HG03159 (cell line): ENCODE measurements around the gene RCAN2.
A peak's percentile ranks its signal among the peaks of the same experiment; 100 is the strongest.
"Not testable (repeated sequence)": the region's sequence is repeated elsewhere in the genome, so short reads cannot be mapped to it uniquely, and the experiment has no call there.

Experiments used
- ATAC-seq: cut with Tn5 transposase; IDR thresholded peaks from one replicate; pipeline ENCODE4 v1.9.1; 2021; ENCODE audit warnings: mild to moderate bottlenecking, moderate library complexity; ENCODE audit not compliant: unreplicated experiment

RCAN2 gene

DNA sequence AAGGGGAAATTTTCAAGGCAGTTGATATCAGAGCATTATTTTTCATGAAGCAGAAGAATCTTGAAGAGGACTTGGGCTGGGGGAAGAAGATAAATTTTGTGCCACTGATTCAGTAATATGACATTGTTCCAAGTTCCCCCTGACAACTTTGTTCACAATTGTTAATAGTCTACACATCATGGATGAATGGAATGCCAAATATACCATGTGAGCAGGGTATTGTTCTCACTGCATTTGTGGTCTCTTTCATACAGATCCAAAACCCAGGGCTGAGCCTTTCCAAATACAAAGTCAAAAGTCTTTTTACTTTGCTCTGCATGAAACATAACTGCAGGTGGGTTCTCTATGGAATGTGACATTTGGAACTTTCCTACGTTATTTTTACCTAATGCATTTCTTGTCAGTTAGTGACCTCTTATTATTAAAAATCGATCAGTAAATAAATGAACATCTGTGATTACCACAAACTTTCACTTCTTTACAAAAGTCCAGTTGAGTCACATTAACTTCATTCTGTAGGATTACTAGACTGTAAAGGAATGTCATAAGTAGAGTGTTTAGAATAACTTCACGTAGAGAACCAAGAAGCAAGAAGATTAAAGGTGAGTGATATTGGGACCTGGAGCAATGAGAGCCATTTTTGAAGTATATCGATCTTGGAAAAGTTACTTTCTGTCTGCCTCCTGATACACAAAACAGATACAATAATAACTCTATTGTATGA is 100.9 kb downstream of the RCAN2 start:
- ATAC-seq = no peak

DNA sequence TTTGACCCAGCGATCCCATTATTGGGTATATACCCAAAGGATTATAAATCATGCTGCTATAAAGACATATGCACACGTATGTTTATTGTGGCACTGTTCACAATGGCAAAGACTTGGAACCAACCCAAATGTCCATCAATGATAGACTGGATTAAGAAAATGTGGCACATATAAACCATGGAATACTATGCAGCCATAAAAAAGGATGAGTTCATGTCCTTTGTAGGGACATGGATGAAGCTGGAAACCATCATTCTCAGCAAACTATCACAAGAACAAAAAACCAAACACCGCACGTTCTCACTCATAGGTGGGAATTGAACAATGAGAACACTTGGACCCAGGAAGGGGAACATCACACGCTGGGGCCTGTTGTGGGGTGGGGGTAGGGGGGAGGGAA is 103.5 kb downstream of the RCAN2 start:
- ATAC-seq = not testable (repeated sequence)

DNA sequence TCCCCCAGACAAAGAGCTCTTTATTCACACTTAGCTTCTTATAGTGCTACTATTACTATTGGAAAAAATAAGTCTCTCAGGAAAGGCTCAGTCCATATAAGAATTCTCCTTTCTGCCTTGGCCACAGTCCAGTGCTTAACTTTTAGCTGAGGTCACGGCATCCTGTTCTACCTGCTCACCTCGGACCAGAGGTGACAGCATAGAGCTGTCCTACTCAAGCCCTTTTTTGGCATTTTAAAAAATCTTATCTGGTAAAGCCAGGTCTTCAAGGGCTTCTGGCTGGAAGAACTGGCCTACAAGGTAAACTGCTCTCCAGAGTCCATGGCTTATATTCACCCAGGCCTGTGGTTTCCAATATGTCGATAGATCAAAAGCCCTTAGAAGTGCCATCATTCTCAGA is 109.7 kb downstream of the RCAN2 start:
- no peak for ATAC-seq

DNA sequence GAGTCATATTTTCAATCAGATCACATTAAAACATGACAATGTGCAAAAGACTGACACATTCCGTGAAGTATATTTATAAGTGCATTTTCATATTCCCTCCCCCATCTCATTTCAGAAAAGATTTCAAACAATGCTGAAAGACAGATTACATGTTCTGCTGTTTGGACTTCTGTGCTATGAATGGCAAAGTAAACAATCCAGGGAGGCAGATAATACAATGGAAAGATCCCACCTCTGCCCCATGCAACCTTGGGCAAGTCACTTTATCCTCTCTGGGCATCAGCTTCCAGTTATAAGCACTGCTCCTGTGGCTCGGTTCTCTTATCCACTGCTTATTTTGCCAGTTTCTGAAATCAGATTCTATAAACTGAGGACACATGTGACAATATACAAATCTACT is 110.2 kb downstream of the RCAN2 start:
- ATAC-seq = no peak

DNA sequence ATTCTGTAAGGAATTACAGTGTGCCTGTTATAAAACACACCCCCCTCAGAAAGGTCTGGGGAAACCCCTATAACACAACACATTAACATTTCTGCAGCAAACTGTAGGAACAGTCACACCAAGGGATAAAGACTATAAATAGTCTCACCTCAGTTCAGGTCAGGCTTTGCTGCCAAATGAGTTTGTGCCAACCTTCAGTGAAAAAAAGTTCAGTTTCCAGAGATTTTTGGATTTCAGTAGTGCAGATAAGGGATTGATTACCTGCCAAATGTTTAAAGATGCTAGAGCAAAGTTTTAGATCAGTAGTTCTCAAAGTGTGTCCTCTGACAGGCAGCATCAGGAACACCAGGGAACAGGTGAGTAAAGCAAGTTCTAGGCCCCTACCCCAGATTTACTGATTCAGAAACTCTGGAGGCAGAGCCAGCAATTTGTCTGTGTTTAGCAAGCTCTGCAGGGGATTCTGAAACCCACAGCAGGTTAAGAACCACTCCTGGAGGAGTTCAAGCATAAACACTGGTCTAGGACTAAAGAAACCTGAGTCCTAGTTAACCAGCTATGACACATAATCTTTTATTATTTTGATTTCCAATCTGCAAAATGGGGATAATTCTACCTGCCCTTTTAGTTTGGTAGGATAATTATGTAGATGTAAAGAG is 111.0 kb downstream of the RCAN2 start:
- no peak for ATAC-seq

DNA sequence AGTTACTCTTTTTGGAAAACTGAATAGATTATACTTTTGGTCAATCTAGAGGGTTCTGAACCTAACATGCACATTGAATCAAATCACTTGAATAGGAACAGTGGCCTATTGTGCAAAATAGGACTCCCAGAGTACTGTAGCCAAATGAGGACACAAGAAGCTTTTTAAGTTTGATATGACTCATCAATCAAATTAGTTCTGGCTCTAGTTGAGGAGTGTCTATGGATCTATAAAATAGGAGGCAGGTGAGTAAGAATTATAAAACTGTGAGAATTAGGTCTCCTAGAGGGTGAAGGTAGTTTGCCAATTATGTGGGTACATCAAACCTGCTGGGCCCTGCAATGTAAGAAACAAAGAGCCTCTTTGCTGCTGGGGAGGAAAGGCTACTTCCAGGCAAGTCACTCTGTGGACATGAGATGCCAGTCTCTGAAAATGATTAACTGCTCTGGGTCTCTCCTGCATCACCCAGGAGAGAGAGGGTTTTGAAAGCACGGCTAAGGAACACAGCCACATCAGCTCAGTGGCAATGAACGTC is 112.3 kb downstream of the RCAN2 start:
- ATAC-seq = no peak

DNA sequence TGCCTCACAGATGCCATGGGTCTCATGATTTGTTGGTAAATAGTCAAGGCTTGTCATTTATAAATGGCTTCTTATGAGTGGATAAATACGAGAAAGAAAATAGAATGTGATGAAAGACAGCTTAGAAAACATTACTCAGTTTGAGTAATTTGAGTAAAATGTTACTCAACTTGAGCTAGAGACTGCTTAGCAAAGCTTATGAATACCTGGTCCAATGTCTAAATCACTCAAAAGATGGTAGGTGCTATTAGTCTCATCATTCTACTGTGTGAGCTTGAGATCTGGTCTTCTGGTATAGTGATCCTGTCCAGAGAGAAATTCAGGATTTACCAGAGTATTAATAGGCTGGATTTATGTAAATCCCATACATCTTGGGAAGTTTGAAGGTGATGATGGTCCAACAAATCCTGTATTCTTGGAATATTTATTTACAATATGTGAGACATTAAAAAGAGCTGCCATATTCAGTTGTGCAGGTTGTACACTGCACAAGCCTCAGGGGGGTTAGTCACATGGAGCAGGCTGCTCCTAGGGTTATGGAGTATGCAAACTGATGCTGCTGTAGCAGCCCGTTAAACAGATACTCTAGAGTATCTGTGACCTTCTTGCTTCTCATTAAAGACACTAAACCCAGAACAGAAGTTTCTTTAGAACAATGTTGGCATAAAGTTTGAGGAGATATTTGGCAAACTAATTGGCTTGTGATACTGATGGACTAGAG is 112.9 kb downstream of the RCAN2 start:
- no peak for ATAC-seq

DNA sequence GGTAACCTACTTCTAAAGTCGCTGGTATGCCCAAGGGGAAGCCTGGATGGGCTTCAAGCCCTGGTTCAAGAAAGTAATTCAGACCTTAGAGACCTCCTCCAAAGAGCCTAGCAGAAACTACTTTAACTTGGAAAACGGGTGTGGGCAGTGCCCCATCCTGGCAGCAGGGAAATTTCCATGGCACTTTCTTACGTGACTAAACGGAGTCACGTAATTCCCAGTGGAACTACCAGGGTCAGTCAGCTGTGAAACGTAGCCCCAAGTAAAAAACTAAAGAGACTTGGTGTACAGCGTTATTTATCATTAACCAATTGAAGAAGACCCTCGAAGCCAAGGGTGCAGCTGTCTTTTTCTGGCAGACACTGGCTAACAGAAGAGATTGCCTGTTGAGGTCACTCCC is 114.0 kb downstream of the RCAN2 start:
- ATAC-seq = no peak

DNA sequence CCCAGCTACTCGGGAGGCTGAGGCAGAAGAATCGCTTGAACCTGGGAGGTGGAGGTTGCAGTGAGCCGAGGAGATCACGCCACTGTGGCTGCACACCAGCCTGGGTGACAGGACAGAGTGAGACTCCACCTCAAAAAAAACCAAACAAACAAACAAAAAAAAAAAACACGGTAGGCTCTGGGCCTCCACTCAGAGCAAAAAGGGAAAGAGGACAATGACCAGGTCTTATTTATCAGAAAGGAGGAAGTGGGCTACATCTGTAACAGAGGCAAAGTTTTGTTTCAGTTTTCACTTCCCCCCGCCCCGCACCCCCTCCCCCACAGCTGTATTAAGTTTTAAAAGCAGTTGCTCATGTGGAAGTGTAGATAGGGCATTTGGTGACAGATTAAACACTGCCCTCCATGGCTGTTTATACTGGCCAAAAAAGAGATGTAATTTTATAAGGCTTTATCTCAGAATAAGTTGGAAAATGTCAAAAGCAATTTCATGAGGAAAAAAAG is 114.6 kb downstream of the RCAN2 start:
- ATAC-seq = peak; percentile 97

DNA sequence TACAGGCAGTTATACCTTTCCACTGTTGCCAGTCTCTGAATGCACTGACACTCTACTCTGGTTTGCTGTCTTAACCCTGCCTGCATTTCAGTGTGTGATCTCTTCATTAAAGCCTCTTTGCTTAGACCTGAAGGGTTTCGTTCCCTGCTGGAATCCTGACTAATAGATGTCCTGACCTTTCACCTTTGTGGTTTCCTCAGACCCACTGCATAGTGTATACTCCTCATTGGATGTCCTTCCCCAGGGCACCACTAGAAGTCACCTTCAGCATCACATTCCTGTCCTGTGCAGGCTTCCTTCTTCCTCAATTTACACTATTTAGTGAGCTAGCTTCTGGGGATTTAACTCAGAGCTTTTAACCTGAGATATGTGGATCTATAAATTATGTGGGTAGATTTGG is 120.6 kb downstream of the RCAN2 start:
- no peak for ATAC-seq

DNA sequence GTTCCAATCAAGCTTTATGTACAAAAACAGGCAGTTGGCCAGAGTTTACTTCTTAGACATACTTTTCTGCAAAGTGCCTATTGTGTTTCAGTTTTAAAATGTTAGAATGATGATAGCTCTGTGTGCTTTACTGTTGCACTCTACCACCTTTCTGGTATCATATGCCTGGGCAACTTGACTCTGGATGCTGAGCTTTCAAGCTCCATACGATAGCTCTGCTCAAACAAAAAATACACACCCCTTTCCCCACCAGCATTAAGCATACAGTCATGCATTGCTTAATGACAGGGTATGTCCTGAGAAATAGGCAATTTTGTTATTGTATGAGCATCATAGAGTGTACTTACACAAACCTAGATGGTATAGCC is 123.1 kb downstream of the RCAN2 start:
- no peak for ATAC-seq

DNA sequence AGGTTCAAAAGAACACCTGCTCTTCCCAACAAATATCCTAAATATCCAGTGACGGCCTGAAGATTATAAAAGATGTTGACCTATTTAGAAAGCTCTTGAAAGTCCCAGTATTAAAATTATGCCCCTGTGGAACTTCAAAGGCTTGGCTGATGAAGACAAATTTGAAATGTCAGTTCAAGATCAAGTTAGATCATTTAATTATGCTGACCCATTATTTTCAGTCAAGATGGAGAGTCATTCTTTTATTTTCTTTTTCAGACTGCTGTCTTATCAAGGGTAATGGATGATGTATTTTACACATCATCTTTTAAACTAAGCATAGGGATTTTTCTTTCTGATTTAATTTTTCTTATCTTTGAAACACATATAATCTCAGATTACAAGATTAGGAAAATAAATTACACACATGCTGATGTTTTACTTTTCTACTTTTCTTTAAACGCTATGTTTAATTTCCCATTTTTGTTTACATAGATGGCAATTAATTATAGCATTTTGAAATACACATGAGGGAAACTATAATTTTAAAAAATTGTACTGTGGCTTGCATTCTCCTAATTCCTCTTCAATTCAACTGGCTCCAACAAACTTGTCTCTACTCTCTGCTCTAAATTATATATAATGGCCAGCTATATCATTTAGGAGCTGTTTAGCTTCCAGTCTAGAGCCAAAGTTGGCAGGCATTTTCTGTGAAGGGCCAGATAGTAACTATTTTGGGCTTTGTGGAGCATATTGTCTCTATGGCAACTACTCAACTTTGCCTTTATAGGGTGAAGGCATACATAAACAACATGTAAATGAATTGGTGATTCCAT is 123.7 kb downstream of the RCAN2 start:
- no peak for ATAC-seq

DNA sequence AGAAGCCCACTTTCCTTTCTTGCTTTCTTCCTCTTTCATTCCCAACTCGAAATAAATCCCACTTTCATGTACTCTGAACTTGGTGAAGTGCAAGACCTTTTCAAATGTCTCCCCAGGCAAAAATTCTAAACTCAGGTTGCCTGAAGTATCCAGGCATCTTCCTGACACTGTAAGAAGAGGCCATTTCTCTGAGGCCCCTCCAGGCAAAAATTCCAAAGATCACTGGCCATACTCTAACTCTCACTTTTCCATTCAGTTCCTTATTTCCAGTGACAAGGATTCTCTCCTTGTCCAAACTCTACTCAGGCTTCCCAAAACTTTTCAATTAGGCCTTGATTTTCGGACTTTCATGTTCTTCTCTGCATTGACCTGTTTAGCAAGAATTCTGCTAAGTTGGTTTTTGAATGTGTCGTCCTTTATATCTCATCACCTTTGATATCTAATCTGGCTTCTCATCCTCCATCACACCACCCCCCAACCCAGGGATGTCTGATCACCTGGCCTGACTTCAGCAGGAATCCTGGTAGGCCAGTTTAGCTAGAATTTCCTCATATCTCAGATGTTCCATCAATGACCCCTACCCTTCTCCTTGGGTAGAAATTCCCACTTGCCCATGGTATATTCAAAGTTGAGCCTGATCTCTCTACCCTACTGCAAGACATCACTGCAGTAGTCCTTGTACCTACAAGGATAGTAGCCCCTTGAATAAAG is 124.9 kb downstream of the RCAN2 start:
- ATAC-seq = no peak

DNA sequence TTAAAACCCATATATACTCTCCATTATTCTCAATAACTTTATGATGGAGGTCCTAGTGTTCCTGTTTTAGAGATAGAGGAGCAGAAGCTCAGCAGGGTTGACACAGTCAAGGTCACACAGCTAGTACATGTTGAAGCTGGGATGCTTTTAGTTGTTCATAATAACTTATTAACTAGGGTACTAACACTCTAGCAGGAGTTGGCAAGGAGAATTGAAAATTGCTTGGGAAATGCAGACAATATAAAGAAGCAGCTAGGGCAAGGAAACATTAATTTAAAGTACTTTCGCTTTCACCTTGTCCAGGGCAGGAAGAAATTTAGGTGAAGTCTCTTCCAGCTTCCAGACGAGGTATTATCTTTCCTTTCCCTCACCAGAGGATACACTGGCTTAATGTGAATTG is 133.7 kb downstream of the RCAN2 start:
- ATAC-seq = no peak

DNA sequence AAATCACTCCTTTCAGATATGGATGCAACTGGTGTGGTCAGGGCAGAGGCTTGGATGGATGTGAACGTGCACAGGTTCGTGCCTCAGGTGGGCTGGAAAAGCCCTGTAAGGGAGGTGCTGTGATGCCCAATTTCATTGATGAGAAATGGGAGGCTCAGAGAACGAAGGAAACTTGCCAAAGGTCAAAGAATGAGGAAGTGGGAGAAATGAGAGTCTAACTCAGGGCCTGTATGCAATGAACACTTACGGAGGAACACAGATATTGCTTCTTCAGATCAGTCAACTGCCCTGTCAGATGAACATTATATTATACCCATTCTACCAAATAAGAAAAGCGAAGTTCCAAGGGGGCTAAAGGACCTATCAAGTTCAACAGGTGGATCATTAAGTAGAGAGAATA is 134.7 kb downstream of the RCAN2 start:
- ATAC-seq = no peak

DNA sequence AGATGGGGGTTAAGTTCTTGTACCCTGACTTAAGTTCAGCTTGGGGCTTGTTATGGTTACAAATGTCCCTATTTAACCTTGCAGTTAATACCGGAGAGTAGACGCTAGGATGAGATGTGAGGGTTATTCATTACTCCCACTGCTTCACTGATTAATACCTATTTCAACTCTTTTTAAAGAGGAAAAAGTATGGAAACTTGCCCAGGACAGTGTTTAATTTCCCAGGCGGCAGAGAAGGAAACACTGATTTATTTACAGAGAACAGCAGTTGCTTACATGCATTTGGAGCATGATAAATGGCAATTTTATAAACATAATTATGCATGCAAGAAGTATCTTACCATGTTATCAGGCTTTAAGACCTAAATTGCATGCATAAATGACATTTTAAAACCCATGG is 137.7 kb downstream of the RCAN2 start:
- no peak for ATAC-seq

DNA sequence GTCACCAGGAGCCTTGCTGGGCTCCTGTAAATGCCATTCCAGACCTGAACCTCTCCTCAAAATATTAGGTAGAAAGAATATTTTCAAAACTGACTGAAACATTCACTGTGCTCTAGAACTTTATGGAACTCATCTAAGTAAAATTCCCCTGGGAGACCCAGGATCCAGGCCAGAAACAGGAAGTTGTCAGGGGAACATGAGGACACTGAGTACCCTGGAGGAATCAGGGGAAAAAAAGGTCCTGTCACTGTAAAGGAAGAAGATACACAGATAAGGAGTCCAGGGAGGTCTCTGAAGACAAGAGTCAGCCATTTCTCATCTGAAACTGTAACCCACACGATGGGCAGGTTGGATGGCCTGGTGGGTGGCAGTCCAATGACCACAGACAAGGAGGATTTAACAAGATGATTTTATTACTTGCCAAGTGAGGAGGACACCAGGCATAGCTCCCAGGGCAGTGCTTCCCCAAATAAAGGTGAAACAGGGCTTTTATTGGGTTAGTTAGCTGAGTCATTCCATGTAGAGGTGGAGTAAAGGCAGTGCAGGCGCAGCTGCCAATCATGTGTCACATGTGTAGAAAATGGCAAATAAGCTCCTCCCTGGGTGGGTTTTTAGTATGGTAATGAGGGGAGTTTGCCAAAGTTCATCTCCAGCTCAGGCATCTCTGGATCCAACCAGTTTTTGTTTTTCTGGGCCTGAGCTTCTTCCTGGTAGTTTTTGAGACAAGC is 138.5 kb downstream of the RCAN2 start:
- no peak for ATAC-seq

DNA sequence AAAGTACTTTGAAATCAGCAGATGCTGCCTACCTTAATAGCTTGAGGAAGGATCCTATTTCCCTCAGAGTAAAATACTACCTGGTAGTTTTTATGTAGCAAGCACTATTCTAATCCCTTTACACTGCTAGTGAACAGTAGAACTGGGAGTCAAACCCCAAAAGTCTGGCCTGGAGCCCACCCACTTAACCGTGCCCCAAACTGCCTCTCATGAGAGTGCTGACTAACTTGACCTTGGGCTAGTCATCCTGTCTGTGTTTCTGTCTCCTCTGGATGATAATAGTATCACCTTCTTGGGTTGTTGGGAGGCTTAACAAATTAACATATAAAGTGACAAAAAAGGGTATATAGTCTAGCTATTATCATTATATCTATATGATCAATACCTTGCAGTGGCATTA is 140.5 kb downstream of the RCAN2 start:
- no peak for ATAC-seq

DNA sequence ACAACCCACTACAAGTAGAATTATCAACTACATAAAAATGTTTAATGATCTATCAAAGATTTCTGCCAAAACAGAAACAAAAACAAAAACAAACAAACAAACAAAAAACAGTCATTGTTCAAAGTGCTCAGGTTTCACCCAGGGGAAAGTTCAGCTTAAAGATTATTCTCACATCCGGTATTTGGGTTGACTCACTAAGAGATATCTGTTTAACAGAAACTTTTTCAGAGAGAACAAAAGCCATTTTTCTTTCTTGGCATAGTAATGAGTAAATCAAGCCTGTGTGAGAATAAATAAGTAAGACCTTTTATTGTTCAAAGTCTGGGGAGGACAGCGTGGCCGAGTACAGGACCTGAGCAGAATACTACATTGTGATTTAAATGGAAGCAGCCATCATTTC is 143.6 kb downstream of the RCAN2 start:
- peak; percentile 49 for ATAC-seq

DNA sequence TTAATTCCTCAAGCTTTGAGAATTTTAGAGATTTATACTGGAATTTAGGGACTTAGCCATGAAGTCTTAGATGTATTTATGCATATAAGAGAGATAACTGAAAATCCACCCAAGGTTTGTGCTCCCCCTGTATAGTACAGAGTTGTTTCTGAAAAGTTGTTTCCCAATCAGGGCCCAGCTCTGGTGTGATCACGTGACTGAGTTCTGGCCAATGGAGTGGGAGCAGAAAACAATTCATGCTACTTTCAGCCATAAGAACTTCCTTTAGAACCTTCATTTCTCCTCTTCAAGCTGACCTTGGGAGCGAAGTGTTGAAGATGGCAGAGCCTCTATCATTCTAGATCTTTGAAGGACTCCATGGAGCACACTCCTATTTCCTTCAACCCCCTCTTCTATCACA is 151.0 kb downstream of the RCAN2 start:
- no peak for ATAC-seq
